Measurements from ENCODE around the gene MPHOSPH9. TPM values are rescaled to one million over a fixed set of nuclear protein-coding genes. Genes with fewer than 3 reads are reported as not detected.

MPHOSPH9 gene
- total and polyA plus RNA-seq, 8 donors = 3.3 to 13.4 (median 6.8) TPM

GRCh38 chr12:123150744-123151456 is 82.0 kb downstream of the MPHOSPH9 start, which contains the start of gene PITPNM2:
Gene PITPNM2 (minus strand): TSS chr12:123151090. CDS start chr12:123034590, 116,500 bp downstream.
- H3K27ac ChIP-seq = peak within 1 kb of the TSS; percentile 64 to 85 (median 77)
- H3K4me1 ChIP-seq = peaks cover 0 to 11% (median 0%) of the 10 kb centered on the region in 3 donors
- no peaks in the 10 kb centered on the region for H3K36me3 ChIP-seq
- FAIRE-seq (no peak), DNase-seq (peak; percentile 43 to 87 (median 65)), ATAC-seq (peak; percentile 81 to 92 (median 84))
- TF ChIP-seq CTCF (IDR thresholded peaks at IDR 0.05) = no peak
- H3K4me3 ChIP-seq = peak within 1 kb of the TSS; percentile 56 to 86 (median 74)
- WGBS, 2 donors = 1% methylated on average over 40 to 119 of the region's 119 CpGs
- no peaks in the 10 kb centered on the region for H3K27me3 ChIP-seq
- H3K9me3 ChIP-seq = no peaks in the 10 kb centered on the region
- intact Hi-C loops (cut with DNase I) = no loop called here

- ATAC-seq (peak; percentile 19 to 64 (median 51)), FAIRE-seq (no peak), DNase-seq (peak; percentile 33 to 80 (median 56))
- intact Hi-C loops (cut with DNase I) = no loop called here
- WGBS, 2 donors = 1% methylated on average over 39 to 54 of the region's 54 CpGs
- Histone ChIP-seq H3K4me1 (peaks cover 0 to 11% (median 0%) of the 10 kb centered on the region in 3 donors), H3K4me3 (peak overlapping the region; percentile 51 to 77 (median 60)), H3K36me3 (no peaks in the 10 kb centered on the region), H3K9me3 (no peaks in the 10 kb centered on the region), H3K27me3 (no peaks in the 10 kb centered on the region), H3K27ac (peak overlapping the region in 3 of 4 donors; percentile 27 to 53 (median 33))
- no peak for TF ChIP-seq CTCF (IDR thresholded peaks at IDR 0.05)
Observed at GRCh38 chr12:123150275-123150743, 82.6 kb downstream of the MPHOSPH9 start.

GRCh38 chr12:123149501-123150274 is 83.3 kb downstream of the MPHOSPH9 start:
- ATAC-seq (peak in 3 of 4 donors; percentile 3 to 38 (median 30)), DNase-seq (peak in 2 of 6 donors; percentile 19 to 60), FAIRE-seq (no peak)
- Histone ChIP-seq H3K27me3 (no peaks in the 10 kb centered on the region), H3K36me3 (no peaks in the 10 kb centered on the region), H3K4me1 (peaks cover 0 to 11% (median 0%) of the 10 kb centered on the region in 3 donors), H3K27ac (peak overlapping the region in 2 of 4 donors; percentile 27 to 53), H3K4me3 (peak overlapping the region; percentile 51 to 77 (median 60)), H3K9me3 (no peaks in the 10 kb centered on the region)
- TF ChIP-seq CTCF (IDR thresholded peaks at IDR 0.05) = no peak
- 17 to 26% methylated on average over 22 of the region's 22 CpGs for WGBS, 2 donors
- intact Hi-C loops (cut with DNase I) = no loop called here

GRCh38 chr12:123149088-123149487 is 83.9 kb downstream of the MPHOSPH9 start:
- Histone ChIP-seq H3K9me3 (no peaks in the 10 kb centered on the region), H3K36me3 (no peaks in the 10 kb centered on the region), H3K27me3 (no peaks in the 10 kb centered on the region), H3K4me3 (peak overlapping the region in 1 of 4 donors; percentile 63), H3K27ac (no peak overlapping the region), H3K4me1 (peaks cover 0 to 11% (median 0%) of the 10 kb centered on the region in 3 donors)
- DNase-seq (no peak), FAIRE-seq (no peak), ATAC-seq (no peak)
- WGBS, 2 donors = 92 to 96% methylated on average over 3 of the region's 3 CpGs
- intact Hi-C loops (cut with DNase I) = no loop called here
- TF ChIP-seq CTCF (IDR thresholded peaks at IDR 0.05) = no peak

Data from pancreas (tissue), 10 donors.